Thymus (tissue), 11 donors: ENCODE measurements around the gene IFNAR2. TPM values are rescaled to one million over a fixed set of nuclear protein-coding genes. Genes with fewer than 3 reads are reported as not detected.

Experiments used
- DNase-seq, 9 donors: peaks; one replicate each; pipeline ENCODE4 v3.0.0-alpha.2; 2013; ENCODE audit warnings: low spot score in 9 of 9, low read depth in 6 of 9, missing footprints in 1 of 9
- H3K27ac ChIP-seq, 2 donors: one replicate each; pipeline ENCODE4 v1.5.1; 2013; ENCODE audit warnings: control low read depth in 1 of 2, low read depth in 1 of 2, low read length in 1 of 2, mild to moderate bottlenecking in 1 of 2, moderate library complexity in 1 of 2
- H3K27me3 ChIP-seq, 2 donors: one replicate each; pipeline ENCODE4 v1.5.1; 2013; ENCODE audit warnings: low read length in 1 of 2; ENCODE audit not compliant: control insufficient read depth in 2 of 2, insufficient read depth in 1 of 2
- H3K36me3 ChIP-seq, 2 donors: one replicate each; pipeline ENCODE4 v1.5.1; 2013; ENCODE audit warnings: low read length in 1 of 2, mild to moderate bottlenecking in 1 of 2, moderate library complexity in 1 of 2; ENCODE audit not compliant: control insufficient read depth in 2 of 2, insufficient read depth in 2 of 2
- H3K4me1 ChIP-seq, 2 donors: one replicate each; pipeline ENCODE4 v1.5.1; 2013; ENCODE audit warnings: low read length in 2 of 2; ENCODE audit not compliant: control insufficient read depth in 2 of 2, insufficient read depth in 2 of 2
- H3K4me3 ChIP-seq, 2 donors: one replicate each; pipeline ENCODE4 v1.5.1; 2013; ENCODE audit warnings: low read length in 2 of 2, control low read depth in 1 of 2, mild to moderate bottlenecking in 1 of 2
- H3K9me3 ChIP-seq, 2 donors: one replicate each; pipeline ENCODE4 v1.5.1; 2013; ENCODE audit warnings: low read length in 1 of 2, mild to moderate bottlenecking in 1 of 2; ENCODE audit not compliant: control insufficient read depth in 2 of 2, insufficient read depth in 1 of 2
- WGBS: extraction: QIAGEN DNeasy Blood & Tissue Kit; methylation state at CpG from one replicate; pipeline ENCODE4 v1.1.7; 2013; 5-methylcytosine and 5-hydroxymethylcytosine counted together
- polyA plus RNA-seq: library from polyadenylated mRNA; stranded (reverse); fragments of 200-250 nt; gene quantifications from one replicate; pipeline ENCODE4 v1.2.3, GENCODE V29; 2013
- total RNA-seq: library from RNA; stranded (reverse); fragments of 120-200 nt; gene quantifications from one replicate; pipeline ENCODE4 v1.2.4, GENCODE V29; 2013
- donor health status: healthy.

Gene IFNAR2
- total and polyA plus RNA-seq, 2 donors, result 11.2 to 36.9 TPM

- H3K27ac ChIP-seq, result no peak overlapping the region
- no peak for DNase-seq
- H3K4me3 ChIP-seq, result no peak overlapping the region
- H3K27me3 ChIP-seq, result no peaks in the 10 kb centered on the region
- 87% methylated on average over 1 of the region's 1 CpG for WGBS
- H3K4me1 ChIP-seq, result no peaks in the 10 kb centered on the region
- H3K36me3 ChIP-seq, result peaks cover 81 to 91% of the 10 kb centered on the region in 2 donors
- peaks cover 1 to 8% of the 10 kb centered on the region in 2 donors for H3K9me3 ChIP-seq
Measured at GRCh38 chr21:33255404-33255803, 25.7 kb downstream of the IFNAR2 start.

GRCh38 chr21:33256019-33256418 lies 26.3 kb downstream of the IFNAR2 start:
- H3K27me3 ChIP-seq, result no peaks in the 10 kb centered on the region
- no peaks in the 10 kb centered on the region for H3K4me1 ChIP-seq
- WGBS, result 94% methylated on average over 6 of the region's 6 CpGs
- no peak overlapping the region for H3K4me3 ChIP-seq
- peaks cover 1 to 8% of the 10 kb centered on the region in 2 donors for H3K9me3 ChIP-seq
- no peak for DNase-seq
- H3K27ac ChIP-seq, result no peak overlapping the region
- H3K36me3 ChIP-seq, result peaks cover 76 to 86% of the 10 kb centered on the region in 2 donors

- Histone ChIP-seq H3K9me3 (peaks cover 1 to 8% of the 10 kb centered on the region in 2 donors), H3K27me3 (no peaks in the 10 kb centered on the region), H3K4me3 (no peak overlapping the region), H3K4me1 (no peaks in the 10 kb centered on the region), H3K36me3 (peaks cover 70 to 78% of the 10 kb centered on the region in 2 donors), H3K27ac (no peak overlapping the region)
- 98% methylated on average over 18 of the region's 18 CpGs for WGBS
- no peak for DNase-seq
Measured at GRCh38 chr21:33257094-33257803, 27.5 kb downstream of the IFNAR2 start.

GRCh38 chr21:33258475-33258874 lies 28.7 kb downstream of the IFNAR2 start:
- H3K27ac ChIP-seq, result no peak overlapping the region
- H3K4me1 ChIP-seq, result no peaks in the 10 kb centered on the region
- H3K9me3 ChIP-seq, result peaks cover 1 to 8% of the 10 kb centered on the region in 2 donors
- DNase-seq, result no peak
- H3K36me3 ChIP-seq, result peaks cover 72 to 78% of the 10 kb centered on the region in 2 donors
- no peak overlapping the region for H3K4me3 ChIP-seq
- no peaks in the 10 kb centered on the region for H3K27me3 ChIP-seq
- 99% methylated on average over 9 of the region's 9 CpGs for WGBS

GRCh38 chr21:33259428-33259827 lies 29.7 kb downstream of the IFNAR2 start:
- Histone ChIP-seq H3K36me3 (peaks cover 72 to 76% of the 10 kb centered on the region in 2 donors), H3K4me3 (no peak overlapping the region), H3K27ac (no peak overlapping the region), H3K4me1 (no peaks in the 10 kb centered on the region), H3K9me3 (peaks cover 1 to 8% of the 10 kb centered on the region in 2 donors), H3K27me3 (no peaks in the 10 kb centered on the region)
- 96% methylated on average over 2 of the region's 2 CpGs for WGBS
- no peak for DNase-seq

GRCh38 chr21:33259995-33260394 lies 30.3 kb downstream of the IFNAR2 start:
- Histone ChIP-seq H3K27me3 (no peaks in the 10 kb centered on the region), H3K27ac (no peak overlapping the region), H3K4me1 (peaks cover 0 to 4% of the 10 kb centered on the region in 2 donors), H3K9me3 (peaks cover 1 to 8% of the 10 kb centered on the region in 2 donors), H3K36me3 (peaks cover 67 to 71% of the 10 kb centered on the region in 2 donors), H3K4me3 (no peak overlapping the region)
- no peak for DNase-seq
- WGBS, result 79% methylated on average over 7 of the region's 7 CpGs

GRCh38 chr21:33261635-33262034 lies 31.9 kb downstream of the IFNAR2 start:
- no peaks in the 10 kb centered on the region for H3K27me3 ChIP-seq
- DNase-seq, result no peak
- peaks cover 1 to 8% of the 10 kb centered on the region in 2 donors for H3K9me3 ChIP-seq
- peaks cover 53 to 54% of the 10 kb centered on the region in 2 donors for H3K36me3 ChIP-seq
- peak overlapping the region in 1 of 2 donors; percentile 42 for H3K27ac ChIP-seq
- WGBS, result 64% methylated on average over 3 of the region's 3 CpGs
- peaks cover 5 to 12% of the 10 kb centered on the region in 2 donors for H3K4me1 ChIP-seq
- no peak overlapping the region for H3K4me3 ChIP-seq

- no peak for DNase-seq
- Histone ChIP-seq H3K36me3 (peaks cover 40 to 42% of the 10 kb centered on the region in 2 donors), H3K27ac (no peak overlapping the region), H3K4me1 (peaks cover 9 to 25% of the 10 kb centered on the region in 2 donors), H3K27me3 (no peaks in the 10 kb centered on the region), H3K4me3 (no peak overlapping the region), H3K9me3 (peaks cover 1 to 3% of the 10 kb centered on the region in 2 donors)
- WGBS, result 99% methylated on average over 11 of the region's 11 CpGs
Measured at GRCh38 chr21:33262921-33263320, 33.2 kb downstream of the IFNAR2 start.

- Histone ChIP-seq H3K27ac (no peak overlapping the region), H3K4me3 (no peak overlapping the region), H3K9me3 (no peaks in the 10 kb centered on the region), H3K27me3 (no peaks in the 10 kb centered on the region), H3K4me1 (peaks cover 18 to 35% of the 10 kb centered on the region in 2 donors), H3K36me3 (peaks cover 40% of the 10 kb centered on the region in 2 donors)
- 96% methylated on average over 11 of the region's 11 CpGs for WGBS
- no peak for DNase-seq
Measured at GRCh38 chr21:33264561-33264960, 34.8 kb downstream of the IFNAR2 start.
